ENCODE measurements around the gene ACOX3.

Gene ACOX3

DNA sequence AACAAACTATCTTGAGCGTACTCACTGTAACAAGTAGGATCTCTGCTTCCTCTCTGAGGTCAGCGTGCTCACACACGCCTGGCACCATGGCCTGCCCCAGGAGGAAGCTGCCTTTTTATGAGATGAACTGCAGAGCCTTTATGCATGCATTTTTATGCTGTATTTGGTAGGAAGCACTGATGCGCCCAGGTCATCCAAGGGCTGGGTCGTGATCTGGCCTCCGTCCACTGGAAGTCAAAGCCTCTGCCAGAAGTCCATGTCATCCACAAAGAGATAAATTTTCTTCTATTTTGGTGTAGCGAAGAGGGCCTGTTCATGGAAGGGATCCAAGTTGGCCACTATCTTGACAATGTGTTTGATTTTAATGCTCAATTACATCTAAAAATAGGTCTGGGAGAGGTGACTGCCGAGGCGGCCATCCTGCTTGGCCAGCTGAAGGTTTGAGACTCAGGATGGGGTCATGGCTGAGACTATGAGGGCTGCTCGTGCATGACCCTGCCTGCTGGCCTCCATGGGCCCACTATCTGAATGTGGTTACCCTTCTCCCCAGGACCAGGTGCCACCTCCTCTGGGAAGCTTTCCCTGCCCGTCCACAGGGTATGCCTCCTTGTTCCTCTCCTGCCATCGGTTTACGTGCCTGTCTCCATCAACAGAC is 120.7 kb downstream of the ACOX3 start:
- peaks cover 9% of the 10 kb centered on the region for H3K27me3 Mint-ChIP-seq
- H3K4me3 Mint-ChIP-seq, result no peak overlapping the region
- H3K36me3 Mint-ChIP-seq, result no peaks in the 10 kb centered on the region
- no peak for DNase-seq
- CTCF ChIA-PET, result no interaction called here
- no peak overlapping the region for H3K27ac Mint-ChIP-seq
- no peaks in the 10 kb centered on the region for H3K9me3 Mint-ChIP-seq
- H3K4me1 Mint-ChIP-seq, result no peaks in the 10 kb centered on the region

DNA sequence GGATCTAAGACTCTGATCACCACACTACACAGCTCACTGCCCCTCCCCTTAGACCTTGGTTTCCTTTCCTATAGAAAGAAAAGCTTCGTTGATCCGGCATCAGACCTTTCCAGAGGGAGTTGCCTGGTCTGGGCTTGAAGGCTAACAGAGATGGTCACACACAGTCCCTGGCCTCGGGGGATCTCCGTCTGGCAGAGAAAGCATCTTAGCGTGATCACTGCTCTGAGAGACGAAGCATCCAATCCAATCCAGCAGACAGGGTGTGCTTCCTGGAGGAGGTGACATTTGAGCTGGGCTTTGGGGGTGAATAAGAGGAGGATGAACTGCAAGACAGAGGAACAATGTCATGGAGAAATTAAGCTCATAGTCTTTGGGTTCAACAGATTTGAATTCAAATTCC is 121.5 kb downstream of the ACOX3 start:
- CTCF ChIA-PET, result no interaction called here
- no peak overlapping the region for H3K27ac Mint-ChIP-seq
- no peak overlapping the region for H3K4me3 Mint-ChIP-seq
- peaks cover 11% of the 10 kb centered on the region for H3K27me3 Mint-ChIP-seq
- no peak for DNase-seq
- no peaks in the 10 kb centered on the region for H3K9me3 Mint-ChIP-seq
- H3K4me1 Mint-ChIP-seq, result no peaks in the 10 kb centered on the region
- no peaks in the 10 kb centered on the region for H3K36me3 Mint-ChIP-seq

DNA sequence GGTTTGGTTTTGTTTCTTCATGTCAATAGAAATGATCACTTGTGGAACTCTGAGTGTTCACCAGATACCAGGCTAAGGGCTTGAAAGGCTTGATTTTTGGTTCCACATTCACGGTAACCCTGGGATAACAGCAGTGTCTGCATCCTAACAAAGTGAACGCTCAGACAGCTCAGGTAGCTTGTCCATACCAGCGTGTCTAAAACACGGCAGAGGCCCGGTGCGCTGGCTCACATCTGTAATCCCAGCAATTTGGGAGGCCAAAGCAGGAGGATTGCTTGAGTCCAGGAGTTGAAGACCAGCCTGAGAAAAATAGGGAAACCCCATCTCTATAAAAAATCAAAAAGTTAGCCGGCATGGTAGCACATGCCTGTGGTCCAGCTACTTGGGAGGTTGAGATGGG is 122.0 kb downstream of the ACOX3 start:
- CTCF ChIA-PET, result no interaction called here
- no peaks in the 10 kb centered on the region for H3K4me1 Mint-ChIP-seq
- H3K27me3 Mint-ChIP-seq, result peaks cover 11% of the 10 kb centered on the region
- no peak overlapping the region for H3K4me3 Mint-ChIP-seq
- H3K9me3 Mint-ChIP-seq, result no peaks in the 10 kb centered on the region
- no peak overlapping the region for H3K27ac Mint-ChIP-seq
- H3K36me3 Mint-ChIP-seq, result no peaks in the 10 kb centered on the region
- DNase-seq, result no peak

DNA sequence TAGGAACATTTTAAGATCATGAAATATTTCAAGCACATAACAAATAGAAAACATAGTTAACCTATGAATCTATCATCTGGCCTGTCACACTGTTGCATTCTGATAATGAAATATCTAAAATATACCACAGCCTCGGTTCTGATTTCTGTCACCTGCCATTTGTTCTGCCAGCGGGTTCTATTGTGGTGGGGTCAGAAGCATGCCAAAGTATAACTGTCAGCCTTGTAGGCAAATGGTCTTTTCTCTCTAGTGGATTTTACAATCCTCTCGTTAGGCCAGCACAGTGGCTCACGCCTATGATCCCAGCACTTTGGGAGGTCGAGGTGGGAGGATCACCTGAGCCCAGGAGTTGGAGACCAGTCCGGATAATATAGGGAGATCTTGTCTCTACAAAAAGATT is 123.0 kb downstream of the ACOX3 start:
- DNase-seq, result no peak
- H3K4me3 Mint-ChIP-seq, result no peak overlapping the region
- H3K36me3 Mint-ChIP-seq, result no peaks in the 10 kb centered on the region
- no peaks in the 10 kb centered on the region for H3K9me3 Mint-ChIP-seq
- CTCF ChIA-PET, result no interaction called here
- H3K27me3 Mint-ChIP-seq, result peaks cover 11% of the 10 kb centered on the region
- no peaks in the 10 kb centered on the region for H3K4me1 Mint-ChIP-seq
- no peak overlapping the region for H3K27ac Mint-ChIP-seq

DNA sequence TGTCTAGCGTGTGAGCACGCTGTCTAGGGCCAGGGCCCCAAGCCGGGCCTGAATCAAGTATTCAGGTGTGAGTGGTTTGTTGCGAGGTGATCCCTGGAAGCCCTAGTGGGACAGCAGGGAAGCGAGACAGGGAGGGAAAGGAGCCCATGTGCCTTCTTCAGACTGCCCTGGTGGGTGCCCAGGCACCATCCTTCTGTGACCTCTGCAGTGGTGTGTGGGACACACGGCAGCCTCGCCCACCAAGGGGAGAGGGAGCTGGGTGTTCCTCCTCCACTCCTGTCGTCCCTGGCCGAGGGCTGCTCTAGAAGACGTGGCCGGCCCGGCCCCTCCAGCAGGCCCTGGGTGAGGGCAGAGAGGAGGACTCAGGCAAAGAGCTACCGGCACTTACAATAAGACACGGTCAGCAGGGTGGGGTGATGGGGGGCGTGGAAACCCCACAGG is 123.6 kb downstream of the ACOX3 start:
- H3K4me1 Mint-ChIP-seq, result no peaks in the 10 kb centered on the region
- DNase-seq, result no peak
- H3K9me3 Mint-ChIP-seq, result no peaks in the 10 kb centered on the region
- no peak overlapping the region for H3K27ac Mint-ChIP-seq
- H3K4me3 Mint-ChIP-seq, result no peak overlapping the region
- H3K27me3 Mint-ChIP-seq, result peaks cover 11% of the 10 kb centered on the region
- H3K36me3 Mint-ChIP-seq, result no peaks in the 10 kb centered on the region
- CTCF ChIA-PET, result no interaction called here

Data from activated naive CD4-positive, alpha-beta T cell treated with anti-CD3 and anti-CD28 coated beads, Interleukin-2, amount 10 ng/mL, durations not matched to agents 7 days and 5 days (primary cell).